GM12801 (cell line): Measurements from ENCODE around the gene HIRA.

ENCODE experiments used
- CTCF ChIP-seq: IDR thresholded peaks from one replicate; pipeline ENCODE4 v1.5.1; 2011; ENCODE audit warnings: control low read depth; ENCODE audit not compliant: insufficient read length; ENCODE audit errors: extremely low read depth

Gene HIRA

GRCh38 chr22:19291218-19291579, 140.3 kb downstream of the HIRA start:
- no peak for TF ChIP-seq CTCF

- no peak for TF ChIP-seq CTCF
These were observed 140.9 kb downstream of the HIRA start for GRCh38 chr22:19290400-19291217.

GRCh38 chr22:19289475-19290161, 141.9 kb downstream of the HIRA start:
- no peak for TF ChIP-seq CTCF

DNA sequence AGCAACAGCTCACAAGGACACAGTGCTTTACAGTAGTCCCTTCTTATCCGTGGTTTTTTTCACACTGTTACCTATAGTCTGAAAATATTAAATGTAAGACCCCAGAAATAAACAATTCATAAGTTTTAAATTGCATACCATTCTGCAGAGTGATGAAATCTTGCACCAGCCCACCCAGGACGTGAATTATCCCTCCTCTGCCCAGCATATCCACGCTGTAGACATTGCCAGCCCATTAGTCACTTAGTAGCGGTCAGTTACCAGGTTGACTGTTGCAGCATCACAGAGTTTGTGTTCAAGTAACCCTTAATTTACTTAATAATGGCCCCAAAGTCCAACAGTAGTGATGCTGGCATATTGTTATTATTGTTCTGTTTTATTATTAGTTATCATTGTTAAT, 143.6 kb downstream of the HIRA start:
- TF ChIP-seq CTCF = no peak

- TF ChIP-seq CTCF = no peak
These were observed 144.3 kb downstream of the HIRA start for GRCh38 chr22:19287076-19287707.

- TF ChIP-seq CTCF = no peak
These were observed 145.7 kb downstream of the HIRA start for GRCh38 chr22:19285831-19286230.
